WERI-Rb-1 (cell line): Measurements from ENCODE around the gene PATJ.

Experiments used
- DNase-seq: peaks from one replicate; pipeline ENCODE4 v3.0.0-alpha.2; 2020
- H3K27ac ChIP-seq: fragments of 250-450 bp; sonication (Bioruptor Pico); 2 replicates; pipeline ENCODE4 v1.5.1; 2020; ENCODE audit warnings: mild to moderate bottlenecking, moderate library complexity
- H3K27me3 ChIP-seq: fragments of 250-450 bp; sonication (Bioruptor Pico); 2 replicates; pipeline ENCODE4 v1.5.1; 2021; ENCODE audit warnings: mild to moderate bottlenecking, low read depth, moderate library complexity; ENCODE audit not compliant: insufficient read depth, severe bottlenecking
- H3K36me3 ChIP-seq: fragments of 250-450 bp; sonication (Bioruptor Pico); 2 replicates; pipeline ENCODE4 v1.5.1; 2020; ENCODE audit warnings: mild to moderate bottlenecking, moderate library complexity
- H3K4me3 ChIP-seq: 2 replicates; pipeline ENCODE4 v1.5.1; 2011; ENCODE audit warnings: low read depth, mild to moderate bottlenecking, control low read depth, low read length
- H3K9me3 ChIP-seq: fragments of 250-450 bp; sonication (Bioruptor Pico); 2 replicates; pipeline ENCODE4 v1.5.1; 2021; ENCODE audit warnings: mild to moderate bottlenecking, moderate library complexity; ENCODE audit not compliant: severe bottlenecking
- CTCF ChIP-seq: IDR thresholded peaks from 2 replicates; pipeline ENCODE4 v1.5.1; 2011; ENCODE audit warnings: low read depth, mild to moderate bottlenecking, control low read depth, inconsistent platforms, low read length

PATJ gene

GRCh38 chr1:62207187-62207586 is 464.9 kb downstream of the PATJ start:
- no peak for DNase-seq
- H3K36me3 ChIP-seq, result no peaks in the 10 kb centered on the region
- peaks cover 6% of the 10 kb centered on the region for H3K9me3 ChIP-seq
- H3K27me3 ChIP-seq, result no peaks in the 10 kb centered on the region
- no peak overlapping the region for H3K4me3 ChIP-seq
- no peak for TF ChIP-seq CTCF
- H3K27ac ChIP-seq, result no peak overlapping the region

- no peak for DNase-seq
- H3K4me3 ChIP-seq, result no peak overlapping the region
- H3K9me3 ChIP-seq, result peaks cover 6% of the 10 kb centered on the region
- H3K27me3 ChIP-seq, result no peaks in the 10 kb centered on the region
- no peak for TF ChIP-seq CTCF
- H3K36me3 ChIP-seq, result no peaks in the 10 kb centered on the region
- H3K27ac ChIP-seq, result no peak overlapping the region
These were observed 465.8 kb downstream of the PATJ start for GRCh38 chr1:62208087-62208486.

- no peak overlapping the region for H3K27ac ChIP-seq
- TF ChIP-seq CTCF, result no peak
- no peak overlapping the region for H3K4me3 ChIP-seq
- H3K27me3 ChIP-seq, result no peaks in the 10 kb centered on the region
- H3K36me3 ChIP-seq, result no peaks in the 10 kb centered on the region
- H3K9me3 ChIP-seq, result peaks cover 6% of the 10 kb centered on the region
- DNase-seq, result no peak
These were observed 466.7 kb downstream of the PATJ start for GRCh38 chr1:62208970-62209369.

GRCh38 chr1:62209931-62210595 is 467.8 kb downstream of the PATJ start:
- H3K27ac ChIP-seq, result no peak overlapping the region
- TF ChIP-seq CTCF, result no peak

GRCh38 chr1:62210960-62211359 is 468.7 kb downstream of the PATJ start:
- Histone ChIP-seq H3K27me3 (no peaks in the 10 kb centered on the region), H3K9me3 (peaks cover 6% of the 10 kb centered on the region), H3K4me3 (no peak overlapping the region), H3K27ac (no peak overlapping the region), H3K36me3 (no peaks in the 10 kb centered on the region)
- TF ChIP-seq CTCF, result no peak
- DNase-seq, result no peak

More at GRCh38 chr1:62209931-62210595, 467.8 kb downstream of the PATJ start:
- H3K9me3 ChIP-seq, result peaks cover 6% of the 10 kb centered on the region
- no peaks in the 10 kb centered on the region for H3K27me3 ChIP-seq
- H3K4me3 ChIP-seq, result no peak overlapping the region
- no peak for DNase-seq
- no peaks in the 10 kb centered on the region for H3K36me3 ChIP-seq

GRCh38 chr1:62212411-62212810 is 470.1 kb downstream of the PATJ start:
- H3K36me3 ChIP-seq, result no peaks in the 10 kb centered on the region
- no peaks in the 10 kb centered on the region for H3K27me3 ChIP-seq
- no peak for TF ChIP-seq CTCF
- peaks cover 6% of the 10 kb centered on the region for H3K9me3 ChIP-seq
- DNase-seq, result no peak
- no peak overlapping the region for H3K27ac ChIP-seq
- no peak overlapping the region for H3K4me3 ChIP-seq
